A673 (cell line): Measurements from ENCODE around the gene CCDC15. TPM values are rescaled to one million over a fixed set of nuclear protein-coding genes. Genes with fewer than 3 reads are reported as not detected.

Experiments
- BruUV-seq: library from RNA; stranded (reverse); fragments of 400-500 nt; replicated peaks from 2 replicates; lab custom pipeline; 2021; lab: Mats Ljungman, UMichigan
- CTCF ChIA-PET: fragments of 300-600 bp; sonication (Branson Sonifier 250); formaldehyde crosslinking; loops from one replicate; lab custom pipeline; 2022; ENCODE audit warnings: antibody characterized with exemption; lab: Charles Lee
- POLR2A ChIA-PET: fragments of 300-600 bp; sonication (Branson Sonifier 250); formaldehyde crosslinking; loops from one replicate; lab custom pipeline; 2022; ENCODE audit warnings: antibody characterized with exemption; ENCODE audit not compliant: low non-redundant PET; lab: Charles Lee
- DNase-seq: peaks from one replicate; pipeline ENCODE4 v3.0.0-alpha.2; 2015; ENCODE audit warnings: low spot score
- H3K27ac ChIP-seq: fragments of 200-600 bp; sonication (generic); 2 replicates; pipeline ENCODE4 v1.5.1; 2016; ENCODE audit warnings: mixed run types, low read depth, mild to moderate bottlenecking, mixed read lengths, antibody characterized with exemption, low read length; ENCODE audit not compliant: poor library complexity, severe bottlenecking
- H3K27me3 ChIP-seq: fragments of 200-600 bp; sonication (generic); replicated peaks from 2 replicates; pipeline ENCODE4 v1.6.1; 2017; ENCODE audit warnings: mixed run types, low read depth, mild to moderate bottlenecking, mixed read lengths, antibody characterized with exemption, low read length; ENCODE audit not compliant: insufficient read depth, poor library complexity
- H3K36me3 ChIP-seq: fragments of 200-600 bp; sonication (generic); 2 replicates; pipeline ENCODE4 v1.6.1; 2016; ENCODE audit warnings: mixed run types, mild to moderate bottlenecking, mixed read lengths, antibody characterized with exemption, low read length; ENCODE audit not compliant: insufficient read depth, poor library complexity, severe bottlenecking
- H3K4me1 ChIP-seq: fragments of 200-600 bp; sonication (generic); 2 replicates; pipeline ENCODE4 v1.6.1; 2017; ENCODE audit warnings: mixed run types, mild to moderate bottlenecking, mixed read lengths, antibody characterized with exemption, low read length; ENCODE audit not compliant: insufficient read depth, poor library complexity, severe bottlenecking
- H3K4me3 ChIP-seq: fragments of 200-600 bp; sonication (generic); 2 replicates; pipeline ENCODE4 v1.5.1; 2016; ENCODE audit warnings: low read depth, mixed run types, mild to moderate bottlenecking, mixed read lengths, low read length; ENCODE audit not compliant: poor library complexity, severe bottlenecking
- H3K9me3 ChIP-seq: fragments of 200-600 bp; sonication (generic); 2 replicates; pipeline ENCODE4 v1.6.1; 2016; ENCODE audit warnings: mixed run types, low read depth, mild to moderate bottlenecking, mixed read lengths, antibody characterized with exemption, low read length; ENCODE audit not compliant: poor library complexity, severe bottlenecking
- EZH2 ChIP-seq: fragments of 200-600 bp; sonication (generic); IDR thresholded peaks from 2 replicates; pipeline ENCODE4 v1.6.1; 2017; ENCODE audit warnings: borderline replicate concordance, low read depth, mild to moderate bottlenecking, mixed read lengths, antibody characterized with exemption, low read length; ENCODE audit not compliant: poor library complexity, severe bottlenecking
- intact Hi-C: fragments of 100-400 bp; cut with micrococcal nuclease; formaldehyde crosslinking; loops from one replicate; pipeline ENCODE4 v1.10.0; 2022; ENCODE audit not compliant: unreplicated experiment
- total RNA-seq: library from RNA; stranded (reverse); gene quantifications from 2 replicates; pipeline ENCODE4 v1.2.3, GENCODE V29; 2021
- TF ChIP-seq, protein P1 (sequence below): fragments of 300-800, 200-600 bp; sonication (generic); conservative IDR thresholded peaks from 2 replicates; pipeline ENCODE4 v1.5.1; 2017; ENCODE audit warnings: low read depth, mild to moderate bottlenecking, antibody characterized with exemption, low read length, moderate library complexity, mixed read lengths

Gene CCDC15
- total RNA-seq, 1 experiment from 2014 or later, result 5.4 TPM

DNA sequence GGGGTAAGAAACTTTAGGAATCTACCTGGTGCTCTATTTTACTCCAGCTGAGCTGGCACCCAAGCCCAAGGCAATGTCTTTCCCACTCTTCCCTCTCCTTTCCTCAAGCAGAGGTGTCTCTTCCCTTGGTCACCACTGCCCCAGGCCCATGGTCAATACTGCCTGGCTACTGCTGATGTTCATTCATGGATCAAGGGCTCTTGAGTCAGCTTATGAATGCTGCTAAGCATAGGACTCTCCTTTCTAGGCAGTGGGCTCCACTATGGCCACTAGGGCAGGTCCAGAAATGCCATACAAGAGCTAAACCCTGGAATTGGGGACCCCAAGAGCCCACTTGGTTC, 37.7 kb upstream of the CCDC15 start:
- no peaks in the 10 kb centered on the region for H3K36me3 ChIP-seq
- H3K4me3 ChIP-seq, result no peak overlapping the region
- DNase-seq, result no peak
- ChIA-PET CTCF (no interaction called here), POLR2A (no interaction called here)
- no TSS peak for BruUV-seq
- intact Hi-C loops, result no loop called here
- no peaks in the 10 kb centered on the region for H3K9me3 ChIP-seq
- H3K27me3 ChIP-seq, result no peaks in the 10 kb centered on the region
- TF ChIP-seq, protein P1, sequence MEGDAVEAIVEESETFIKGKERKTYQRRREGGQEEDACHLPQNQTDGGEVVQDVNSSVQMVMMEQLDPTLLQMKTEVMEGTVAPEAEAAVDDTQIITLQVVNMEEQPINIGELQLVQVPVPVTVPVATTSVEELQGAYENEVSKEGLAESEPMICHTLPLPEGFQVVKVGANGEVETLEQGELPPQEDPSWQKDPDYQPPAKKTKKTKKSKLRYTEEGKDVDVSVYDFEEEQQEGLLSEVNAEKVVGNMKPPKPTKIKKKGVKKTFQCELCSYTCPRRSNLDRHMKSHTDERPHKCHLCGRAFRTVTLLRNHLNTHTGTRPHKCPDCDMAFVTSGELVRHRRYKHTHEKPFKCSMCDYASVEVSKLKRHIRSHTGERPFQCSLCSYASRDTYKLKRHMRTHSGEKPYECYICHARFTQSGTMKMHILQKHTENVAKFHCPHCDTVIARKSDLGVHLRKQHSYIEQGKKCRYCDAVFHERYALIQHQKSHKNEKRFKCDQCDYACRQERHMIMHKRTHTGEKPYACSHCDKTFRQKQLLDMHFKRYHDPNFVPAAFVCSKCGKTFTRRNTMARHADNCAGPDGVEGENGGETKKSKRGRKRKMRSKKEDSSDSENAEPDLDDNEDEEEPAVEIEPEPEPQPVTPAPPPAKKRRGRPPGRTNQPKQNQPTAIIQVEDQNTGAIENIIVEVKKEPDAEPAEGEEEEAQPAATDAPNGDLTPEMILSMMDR, result no peak
- TF ChIP-seq EZH2, result no peak
- no peak overlapping the region for H3K27ac ChIP-seq
- H3K4me1 ChIP-seq, result no peaks in the 10 kb centered on the region

DNA sequence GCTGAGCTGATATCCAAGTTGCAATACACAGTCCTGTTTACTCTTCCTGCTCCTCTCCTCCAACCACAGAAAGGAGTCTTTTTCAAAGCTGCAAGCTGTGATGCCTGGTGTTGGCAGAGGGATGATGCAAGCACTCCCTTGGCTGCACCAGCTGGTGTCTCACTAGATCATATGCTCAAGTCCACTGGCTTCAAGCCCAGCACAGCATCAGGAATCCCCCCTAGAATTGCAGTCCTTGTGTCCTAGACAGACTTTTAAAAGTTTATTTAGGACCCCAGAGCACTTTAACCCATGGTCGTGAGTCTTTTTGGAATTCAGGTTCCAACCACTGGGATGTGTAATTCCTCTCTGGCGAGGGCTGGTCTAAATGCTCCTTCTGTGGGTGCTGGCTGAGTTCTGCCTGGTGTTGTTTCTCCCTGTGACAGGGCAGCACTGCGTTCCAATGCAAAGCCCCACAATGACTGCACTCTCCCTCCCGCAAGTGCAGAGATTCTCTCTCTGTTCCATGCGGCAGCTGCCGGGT, 36.8 kb upstream of the CCDC15 start:
- POLR2A ChIA-PET, result no interaction called here
- Histone ChIP-seq H3K9me3 (no peaks in the 10 kb centered on the region), H3K4me3 (no peak overlapping the region), H3K36me3 (no peaks in the 10 kb centered on the region), H3K4me1 (no peaks in the 10 kb centered on the region), H3K27me3 (no peaks in the 10 kb centered on the region), H3K27ac (no peak overlapping the region)
- DNase-seq, result peak; percentile 23
- intact Hi-C loops, result no loop called here
- TF ChIP-seq, protein P1, result no peak
- TF ChIP-seq EZH2, result no peak
- CTCF ChIA-PET, result no interaction called here
- no TSS peak for BruUV-seq

DNA sequence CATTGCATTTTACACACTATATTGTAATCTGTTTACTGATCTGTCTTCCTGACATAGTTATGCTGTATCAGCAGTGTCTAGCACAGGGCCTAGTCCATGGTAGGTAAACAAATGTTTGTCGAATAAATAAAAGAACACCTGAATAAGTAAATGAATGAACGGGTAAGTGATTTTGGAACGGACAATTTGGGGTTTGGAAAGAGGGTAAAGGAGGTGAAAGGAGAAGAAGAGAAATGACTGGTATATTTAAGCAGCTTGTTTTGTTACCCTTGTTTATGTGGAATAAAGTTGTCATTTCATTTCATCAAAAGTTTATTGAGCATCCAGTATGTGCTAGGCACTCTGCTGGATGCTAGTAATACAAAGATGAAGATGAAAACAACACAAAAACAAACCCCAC, 35.1 kb upstream of the CCDC15 start, which contains the start of gene HEPN1:
Gene HEPN1, plus strand, starts transcription at position 301 of the 400 bp plus-strand sequence.
- ChIA-PET CTCF (no interaction called here), POLR2A (no interaction called here)
- no TSS peak for BruUV-seq
- Histone ChIP-seq H3K27me3 (no peaks in the 10 kb centered on the region), H3K4me3 (no peak within 1 kb of the TSS), H3K27ac (no peak within 1 kb of the TSS), H3K9me3 (no peaks in the 10 kb centered on the region), H3K4me1 (no peaks in the 10 kb centered on the region), H3K36me3 (no peaks in the 10 kb centered on the region)
- DNase-seq, result no peak
- intact Hi-C loops, result no loop called here
- no peak for TF ChIP-seq EZH2
- TF ChIP-seq, protein P1, result no peak
